ENCODE results near the gene SPP1. TPM values are rescaled to one million over a fixed set of nuclear protein-coding genes. Genes with fewer than 3 reads are reported as not detected.

SPP1 gene
- total RNA-seq, result 10 to 100 TPM in 2 of 4 donors, 1 to 10 TPM in 2; 5.6 to 37.8 (median 10.3) TPM

GRCh38 chr4:87975466-87975865 lies at the start of gene SPP1:
TSS of gene SPP1 (plus strand) at chr4:87975714. CDS start at chr4:87976896, 1,182 bp downstream.
- Histone ChIP-seq H3K27ac (no peak within 1 kb of the TSS), H3K9me3 (no peaks in the 10 kb centered on the region), H3K36me3 (no peaks in the 10 kb centered on the region), H3K27me3 (no peaks in the 10 kb centered on the region), H3K4me3 (no peak within 1 kb of the TSS), H3K4me1 (peaks cover 0 to 9% (median 0%) of the 10 kb centered on the region in 3 donors)
- no peak for ATAC-seq
- TF ChIP-seq POLR2AphosphoS5 (IDR thresholded peaks at IDR 0.05) (no peak), CTCF (IDR thresholded peaks at IDR 0.05) (no peak), POLR2A (IDR thresholded peaks at IDR 0.05) (no peak), EP300 (IDR thresholded peaks at IDR 0.05) (no peak)
- WGBS, 2 donors (ENCODE audit: low coverage in 1 of 2), result 37 to 40% methylated on average over 8 of the region's 8 CpGs

GRCh38 chr4:87926554-87927098 lies 48.9 kb upstream of the SPP1 start:
- WGBS, 2 donors (ENCODE audit: low coverage in 1 of 2), result 88 to 94% methylated on average over 3 to 4 of the region's 4 CpGs
- Histone ChIP-seq H3K36me3 (no peaks in the 10 kb centered on the region), H3K27me3 (no peaks in the 10 kb centered on the region), H3K27ac (no peak overlapping the region), H3K9me3 (peaks cover 0 to 2% (median 0%) of the 10 kb centered on the region in 3 donors), H3K4me1 (no peaks in the 10 kb centered on the region), H3K4me3 (no peak overlapping the region)
- TF ChIP-seq CTCF (IDR thresholded peaks at IDR 0.05) (no peak), POLR2A (IDR thresholded peaks at IDR 0.05) (no peak), POLR2AphosphoS5 (IDR thresholded peaks at IDR 0.05) (no peak), EP300 (IDR thresholded peaks at IDR 0.05) (no peak)
- no peak for ATAC-seq

- no peaks in the 10 kb centered on the region for H3K27me3 ChIP-seq
- H3K9me3 ChIP-seq, result peaks cover 0 to 13% (median 0%) of the 10 kb centered on the region in 3 donors
- 64 to 73% methylated on average over 1 of the region's 1 CpG for WGBS, 2 donors (ENCODE audit: low coverage in 1 of 2)
Observed at GRCh38 chr4:87930629-87931028, 44.9 kb upstream of the SPP1 start.

GRCh38 chr4:87931932-87932331 lies 43.6 kb upstream of the SPP1 start:
- Histone ChIP-seq H3K27ac (no peak overlapping the region), H3K9me3 (peaks cover 0 to 13% (median 0%) of the 10 kb centered on the region in 3 donors), H3K27me3 (no peaks in the 10 kb centered on the region), H3K4me1 (no peaks in the 10 kb centered on the region), H3K36me3 (no peaks in the 10 kb centered on the region), H3K4me3 (no peak overlapping the region)
- 83 to 86% methylated on average over 1 of the region's 1 CpG for WGBS, 2 donors (ENCODE audit: low coverage in 1 of 2)
- ATAC-seq, result no peak
- no peak for TF ChIP-seq EP300 (IDR thresholded peaks at IDR 0.05)
- TF ChIP-seq CTCF (IDR thresholded peaks at IDR 0.05), result no peak
- TF ChIP-seq POLR2A (IDR thresholded peaks at IDR 0.05), result no peak
- no peak for TF ChIP-seq POLR2AphosphoS5 (IDR thresholded peaks at IDR 0.05)

More at GRCh38 chr4:87930629-87931028, 44.9 kb upstream of the SPP1 start:
- Histone ChIP-seq H3K36me3 (no peaks in the 10 kb centered on the region), H3K4me1 (no peaks in the 10 kb centered on the region), H3K4me3 (no peak overlapping the region), H3K27ac (no peak overlapping the region)
- TF ChIP-seq CTCF (IDR thresholded peaks at IDR 0.05) (no peak), POLR2A (IDR thresholded peaks at IDR 0.05) (no peak), POLR2AphosphoS5 (IDR thresholded peaks at IDR 0.05) (no peak), EP300 (IDR thresholded peaks at IDR 0.05) (no peak)
- no peak for ATAC-seq

GRCh38 chr4:87932718-87933141 lies 42.8 kb upstream of the SPP1 start:
- no peak for ATAC-seq
- TF ChIP-seq POLR2A (IDR thresholded peaks at IDR 0.05) (no peak), POLR2AphosphoS5 (IDR thresholded peaks at IDR 0.05) (no peak), EP300 (IDR thresholded peaks at IDR 0.05) (no peak), CTCF (IDR thresholded peaks at IDR 0.05) (no peak)
- Histone ChIP-seq H3K9me3 (peaks cover 0 to 13% (median 0%) of the 10 kb centered on the region in 3 donors), H3K36me3 (no peaks in the 10 kb centered on the region), H3K4me3 (no peak overlapping the region), H3K27ac (no peak overlapping the region), H3K27me3 (no peaks in the 10 kb centered on the region), H3K4me1 (no peaks in the 10 kb centered on the region)
- 76 to 78% methylated on average over 5 of the region's 5 CpGs for WGBS, 2 donors (ENCODE audit: low coverage in 1 of 2)

Data from gastroesophageal sphincter (tissue), 4 donors.